ENCODE data around the gene MZF1.

Gene MZF1

GRCh38 chr19:58538257-58539168, 34.6 kb downstream of the MZF1 start:
- DNase-seq, result peak; percentile 74

- no peak for DNase-seq
Measured at GRCh38 chr19:58536852-58537798, 36.0 kb downstream of the MZF1 start.

GRCh38 chr19:58535857-58536256, 37.3 kb downstream of the MZF1 start:
- no peak for DNase-seq

- DNase-seq, result no peak
Measured at GRCh38 chr19:58531034-58531840, 41.9 kb downstream of the MZF1 start.

- no peak for DNase-seq
Measured at GRCh38 chr19:58529405-58529804, 43.7 kb downstream of the MZF1 start.

- no peak for DNase-seq
Measured at GRCh38 chr19:58522709-58523108, 50.4 kb downstream of the MZF1 start.

- DNase-seq, result no peak
Measured at GRCh38 chr19:58521651-58522050, 51.5 kb downstream of the MZF1 start.

GRCh38 chr19:58520257-58520599, 52.9 kb downstream of the MZF1 start:
- no peak for DNase-seq

GRCh38 chr19:58519355-58520256, 53.5 kb downstream of the MZF1 start, which contains the start of gene ZBTB45:
Gene ZBTB45, minus strand, starts transcription at chr19:58519810. Its CDS starts 2,137 bp downstream, at chr19:58517673.
- DNase-seq, result peak; percentile 98

- peak; percentile 87 for DNase-seq
Measured at GRCh38 chr19:58519087-58519354, 54.1 kb downstream of the MZF1 start.

- peak; percentile 48 for DNase-seq
Measured at GRCh38 chr19:58518256-58519086, 54.7 kb downstream of the MZF1 start.

- no peak for DNase-seq
Measured at GRCh38 chr19:58516964-58517833, 55.9 kb downstream of the MZF1 start.

GRCh38 chr19:58516246-58516836, 56.8 kb downstream of the MZF1 start:
- DNase-seq, result no peak

GRCh38 chr19:58515259-58515658, 57.9 kb downstream of the MZF1 start:
- DNase-seq, result no peak

GRCh38 chr19:58514564-58515022, 58.5 kb downstream of the MZF1 start:
- no peak for DNase-seq

- peak; percentile 99 for DNase-seq
Measured at GRCh38 chr19:58513694-58514563, 59.2 kb downstream of the MZF1 start.

- peak; percentile 81 for DNase-seq
Measured at GRCh38 chr19:58513213-58513693, 59.9 kb downstream of the MZF1 start.

Measured in DMS53 (cell line).